UCSD-AML1 (cell line): ENCODE results near the gene FLT3LG.
A peak's percentile ranks its signal among the peaks of the same experiment; 100 is the strongest.

Experiments used
- DNase-seq: peaks from one replicate; lab custom pipeline; 2025; ENCODE audit not compliant: unreplicated experiment; lab: John Stamatoyannopoulos, UW

The FLT3LG gene

GRCh38 chr19:49473868-49474541 lies at the start of gene FLT3LG:
TSS of gene FLT3LG (plus strand) at chr19:49474215. CDS start at chr19:49474640, 425 bp downstream.
- peak; percentile 80 for DNase-seq

- DNase-seq, result no peak
These were observed 48.8 kb upstream of the FLT3LG start, which contains the start of gene GFY for GRCh38 chr19:49425178-49425577. TSS of gene GFY (plus strand) at chr19:49425388. CDS start at chr19:49426431, 1,043 bp downstream.

- DNase-seq, result peak; percentile 37
These were observed 48.0 kb upstream of the FLT3LG start for GRCh38 chr19:49425922-49426592.

GRCh38 chr19:49427339-49427738 lies 46.7 kb upstream of the FLT3LG start:
- no peak for DNase-seq

GRCh38 chr19:49427855-49428546 lies 46.0 kb upstream of the FLT3LG start:
- DNase-seq, result no peak

GRCh38 chr19:49428547-49429451 lies 45.2 kb upstream of the FLT3LG start:
- no peak for DNase-seq

- no peak for DNase-seq
These were observed 43.8 kb upstream of the FLT3LG start for GRCh38 chr19:49430172-49430677.

GRCh38 chr19:49430678-49431329 lies 43.2 kb upstream of the FLT3LG start:
- DNase-seq, result peak; percentile 25

GRCh38 chr19:49431330-49431749 lies 42.7 kb upstream of the FLT3LG start:
- DNase-seq, result no peak

- no peak for DNase-seq
These were observed 41.6 kb upstream of the FLT3LG start for GRCh38 chr19:49432141-49433073.

- DNase-seq, result no peak
These were observed 40.6 kb upstream of the FLT3LG start for GRCh38 chr19:49433240-49433901.

- DNase-seq, result no peak
These were observed 39.0 kb upstream of the FLT3LG start for GRCh38 chr19:49434907-49435583.

- no peak for DNase-seq
These were observed 38.3 kb upstream of the FLT3LG start for GRCh38 chr19:49435670-49436069.

- no peak for DNase-seq
These were observed 37.5 kb upstream of the FLT3LG start for GRCh38 chr19:49436381-49437017.

GRCh38 chr19:49437231-49437630 lies 36.8 kb upstream of the FLT3LG start:
- no peak for DNase-seq

GRCh38 chr19:49438261-49438660 lies 35.8 kb upstream of the FLT3LG start:
- DNase-seq, result no peak

GRCh38 chr19:49439836-49440235 lies 34.2 kb upstream of the FLT3LG start:
- DNase-seq, result no peak
